Hematopoietic multipotent progenitor cell treated with erythropoietin and hydrocortisone succinate and interleukin-3 and kit ligand, for 17 days (in vitro differentiated cells): ENCODE measurements around the gene YAF2.

Source experiments
- DNase-seq: peaks from one replicate; pipeline ENCODE4 v3.0.0-alpha.2; 2015; ENCODE audit warnings: low spot score

Gene YAF2

GRCh38 chr12:42144408-42145196 lies 93.4 kb downstream of the YAF2 start, which contains the start of gene GXYLT1:
Gene GXYLT1, minus strand, starts transcription at chr12:42144874. Its CDS starts 228 bp downstream, at chr12:42144646.
- DNase-seq, result peak; percentile 84

GRCh38 chr12:42144158-42144407 lies 94.0 kb downstream of the YAF2 start:
- DNase-seq, result no peak

- DNase-seq, result no peak
These were observed 94.4 kb downstream of the YAF2 start for GRCh38 chr12:42143452-42144157.

- no peak for DNase-seq
These were observed 96.0 kb downstream of the YAF2 start for GRCh38 chr12:42141981-42142606.

GRCh38 chr12:42140901-42141300 lies 97.1 kb downstream of the YAF2 start:
- no peak for DNase-seq

GRCh38 chr12:42135259-42135814 lies 102.7 kb downstream of the YAF2 start:
- no peak for DNase-seq

- no peak for DNase-seq
These were observed 107.2 kb downstream of the YAF2 start for GRCh38 chr12:42130672-42131402.

- peak; percentile 64 for DNase-seq
These were observed 108.3 kb downstream of the YAF2 start for GRCh38 chr12:42129595-42130204.

GRCh38 chr12:42128888-42129287 lies 109.2 kb downstream of the YAF2 start:
- no peak for DNase-seq

- DNase-seq, result no peak
These were observed 109.7 kb downstream of the YAF2 start for GRCh38 chr12:42128327-42128726.

GRCh38 chr12:42126963-42127362 lies 111.1 kb downstream of the YAF2 start:
- DNase-seq, result no peak

- DNase-seq, result no peak
These were observed 112.7 kb downstream of the YAF2 start for GRCh38 chr12:42125388-42125767.

GRCh38 chr12:42124764-42125387 lies 113.2 kb downstream of the YAF2 start:
- DNase-seq, result no peak

GRCh38 chr12:42119085-42119633 lies 118.9 kb downstream of the YAF2 start:
- no peak for DNase-seq

- no peak for DNase-seq
These were observed 119.7 kb downstream of the YAF2 start for GRCh38 chr12:42118136-42118879.

- DNase-seq, result no peak
These were observed 129.0 kb downstream of the YAF2 start for GRCh38 chr12:42109031-42109430.
